ENCODE results near the gene OPALIN.

GRCh38 chr10:96345222-96345621, 13.6 kb downstream of the OPALIN start:
- TF ChIP-seq CTCF (IDR thresholded peaks at IDR 0.05) = no peak
- TF ChIP-seq EZH2 (IDR thresholded peaks at IDR 0.05; ENCODE audit: borderline replicate concordance, insufficient read depth, low read depth, low read length, poor library complexity, severe bottlenecking) = no peak
